ENCODE measurements around the gene UBE2O.

DNA sequence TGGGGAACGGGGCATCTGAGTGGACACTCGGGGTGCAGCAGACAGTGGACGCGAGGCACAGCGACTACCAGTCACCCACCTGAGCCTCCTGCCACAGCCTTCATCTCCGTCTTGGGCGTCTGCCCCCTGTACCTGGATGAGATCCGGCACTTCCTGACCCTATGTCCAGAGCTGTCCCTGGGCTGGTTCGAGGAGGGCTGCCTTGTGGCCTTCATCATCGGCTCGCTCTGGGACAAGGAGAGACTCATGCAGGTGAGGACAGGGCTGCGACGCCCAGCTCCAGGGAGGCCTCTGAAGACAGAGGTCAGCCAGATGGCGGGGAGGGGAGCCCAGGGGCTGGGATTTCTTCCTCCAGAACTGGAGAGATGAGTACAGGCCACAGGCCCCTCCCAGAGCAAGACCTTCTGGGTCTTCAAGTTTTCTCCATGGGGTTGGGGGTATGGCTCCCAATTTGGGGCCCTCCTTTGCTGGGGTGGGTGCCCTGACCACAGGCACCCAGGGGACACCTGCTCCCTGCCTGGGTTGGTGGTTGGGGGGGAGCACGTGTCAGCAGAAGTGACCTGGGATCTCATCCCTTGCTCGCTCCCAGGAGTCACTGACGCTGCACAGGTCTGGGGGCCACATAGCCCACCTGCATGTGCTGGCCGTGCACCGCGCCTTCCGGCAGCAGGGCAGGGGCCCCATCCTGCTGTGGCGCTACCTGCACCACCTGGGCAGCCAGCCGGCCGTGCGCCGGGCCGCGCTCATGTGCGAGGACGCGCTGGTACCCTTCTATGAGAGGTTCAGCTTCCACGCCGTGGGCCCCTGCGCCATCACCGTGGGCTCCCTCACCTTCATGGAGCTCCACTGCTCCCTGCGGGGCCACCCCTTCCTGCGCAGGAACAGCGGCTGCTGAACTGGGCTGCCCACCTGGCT lies 16.4 kb upstream of the UBE2O start:
- TF ChIP-seq, protein P1, sequence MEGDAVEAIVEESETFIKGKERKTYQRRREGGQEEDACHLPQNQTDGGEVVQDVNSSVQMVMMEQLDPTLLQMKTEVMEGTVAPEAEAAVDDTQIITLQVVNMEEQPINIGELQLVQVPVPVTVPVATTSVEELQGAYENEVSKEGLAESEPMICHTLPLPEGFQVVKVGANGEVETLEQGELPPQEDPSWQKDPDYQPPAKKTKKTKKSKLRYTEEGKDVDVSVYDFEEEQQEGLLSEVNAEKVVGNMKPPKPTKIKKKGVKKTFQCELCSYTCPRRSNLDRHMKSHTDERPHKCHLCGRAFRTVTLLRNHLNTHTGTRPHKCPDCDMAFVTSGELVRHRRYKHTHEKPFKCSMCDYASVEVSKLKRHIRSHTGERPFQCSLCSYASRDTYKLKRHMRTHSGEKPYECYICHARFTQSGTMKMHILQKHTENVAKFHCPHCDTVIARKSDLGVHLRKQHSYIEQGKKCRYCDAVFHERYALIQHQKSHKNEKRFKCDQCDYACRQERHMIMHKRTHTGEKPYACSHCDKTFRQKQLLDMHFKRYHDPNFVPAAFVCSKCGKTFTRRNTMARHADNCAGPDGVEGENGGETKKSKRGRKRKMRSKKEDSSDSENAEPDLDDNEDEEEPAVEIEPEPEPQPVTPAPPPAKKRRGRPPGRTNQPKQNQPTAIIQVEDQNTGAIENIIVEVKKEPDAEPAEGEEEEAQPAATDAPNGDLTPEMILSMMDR (IDR thresholded peaks at IDR 0.05) = no peak
- TF ChIP-seq POLR2A (IDR thresholded peaks at IDR 0.05) (no peak), POLR2AphosphoS5 (IDR thresholded peaks at IDR 0.05) (no peak), EP300 (IDR thresholded peaks at IDR 0.05) (no peak)
